Measurements from ENCODE around the gene COL9A1.

Gene COL9A1

GRCh38 chr6:70196531-70196930 is 106.4 kb downstream of the COL9A1 start:
- ATAC-seq, result no peak
- no peak for TF ChIP-seq ESRRG (CRISPR knock-in tag; IDR thresholded peaks at IDR 0.05)
- TF ChIP-seq, protein P1, sequence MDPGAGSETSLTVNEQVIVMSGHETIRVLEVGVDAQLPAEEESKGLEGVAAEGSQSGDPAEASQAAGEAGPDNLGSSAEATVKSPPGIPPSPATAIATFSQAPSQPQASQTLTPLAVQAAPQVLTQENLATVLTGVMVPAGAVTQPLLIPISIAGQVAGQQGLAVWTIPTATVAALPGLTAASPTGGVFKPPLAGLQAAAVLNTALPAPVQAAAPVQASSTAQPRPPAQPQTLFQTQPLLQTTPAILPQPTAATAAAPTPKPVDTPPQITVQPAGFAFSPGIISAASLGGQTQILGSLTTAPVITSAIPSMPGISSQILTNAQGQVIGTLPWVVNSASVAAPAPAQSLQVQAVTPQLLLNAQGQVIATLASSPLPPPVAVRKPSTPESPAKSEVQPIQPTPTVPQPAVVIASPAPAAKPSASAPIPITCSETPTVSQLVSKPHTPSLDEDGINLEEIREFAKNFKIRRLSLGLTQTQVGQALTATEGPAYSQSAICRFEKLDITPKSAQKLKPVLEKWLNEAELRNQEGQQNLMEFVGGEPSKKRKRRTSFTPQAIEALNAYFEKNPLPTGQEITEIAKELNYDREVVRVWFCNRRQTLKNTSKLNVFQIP (CRISPR knock-in tag; IDR thresholded peaks at IDR 0.05; ENCODE audit: borderline replicate concordance, low read depth), result no peak
- no peak for TF ChIP-seq ZFP3 (CRISPR knock-in tag; IDR thresholded peaks at IDR 0.05)
- no peak for TF ChIP-seq ZNF565 (CRISPR knock-in tag; conservative IDR thresholded peaks at IDR 0.05; ENCODE audit: low read depth)
- no peak for TF ChIP-seq PPARA (CRISPR knock-in tag; IDR thresholded peaks at IDR 0.05; ENCODE audit: borderline replicate concordance)
- no peak for TF ChIP-seq OSR1 (CRISPR knock-in tag; IDR thresholded peaks at IDR 0.05)
- TF ChIP-seq CREB5 (CRISPR knock-in tag; IDR thresholded peaks at IDR 0.05; ENCODE audit: low read depth), result no peak
- TF ChIP-seq ISL1 (CRISPR knock-in tag; IDR thresholded peaks at IDR 0.05), result no peak
- no peak for TF ChIP-seq ZNF70 (CRISPR knock-in tag; IDR thresholded peaks at IDR 0.05)
- no peak for TF ChIP-seq ZC3H10 (CRISPR knock-in tag; IDR thresholded peaks at IDR 0.05)
- TF ChIP-seq, protein P2, sequence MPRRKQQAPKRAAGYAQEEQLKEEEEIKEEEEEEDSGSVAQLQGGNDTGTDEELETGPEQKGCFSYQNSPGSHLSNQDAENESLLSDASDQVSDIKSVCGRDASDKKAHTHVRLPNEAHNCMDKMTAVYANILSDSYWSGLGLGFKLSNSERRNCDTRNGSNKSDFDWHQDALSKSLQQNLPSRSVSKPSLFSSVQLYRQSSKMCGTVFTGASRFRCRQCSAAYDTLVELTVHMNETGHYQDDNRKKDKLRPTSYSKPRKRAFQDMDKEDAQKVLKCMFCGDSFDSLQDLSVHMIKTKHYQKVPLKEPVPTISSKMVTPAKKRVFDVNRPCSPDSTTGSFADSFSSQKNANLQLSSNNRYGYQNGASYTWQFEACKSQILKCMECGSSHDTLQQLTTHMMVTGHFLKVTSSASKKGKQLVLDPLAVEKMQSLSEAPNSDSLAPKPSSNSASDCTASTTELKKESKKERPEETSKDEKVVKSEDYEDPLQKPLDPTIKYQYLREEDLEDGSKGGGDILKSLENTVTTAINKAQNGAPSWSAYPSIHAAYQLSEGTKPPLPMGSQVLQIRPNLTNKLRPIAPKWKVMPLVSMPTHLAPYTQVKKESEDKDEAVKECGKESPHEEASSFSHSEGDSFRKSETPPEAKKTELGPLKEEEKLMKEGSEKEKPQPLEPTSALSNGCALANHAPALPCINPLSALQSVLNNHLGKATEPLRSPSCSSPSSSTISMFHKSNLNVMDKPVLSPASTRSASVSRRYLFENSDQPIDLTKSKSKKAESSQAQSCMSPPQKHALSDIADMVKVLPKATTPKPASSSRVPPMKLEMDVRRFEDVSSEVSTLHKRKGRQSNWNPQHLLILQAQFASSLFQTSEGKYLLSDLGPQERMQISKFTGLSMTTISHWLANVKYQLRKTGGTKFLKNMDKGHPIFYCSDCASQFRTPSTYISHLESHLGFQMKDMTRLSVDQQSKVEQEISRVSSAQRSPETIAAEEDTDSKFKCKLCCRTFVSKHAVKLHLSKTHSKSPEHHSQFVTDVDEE (CRISPR knock-in tag; IDR thresholded peaks at IDR 0.05), result no peak
- TF ChIP-seq SNAI2 (CRISPR knock-in tag; IDR thresholded peaks at IDR 0.05), result no peak
- TF ChIP-seq GLIS3 (CRISPR knock-in tag; IDR thresholded peaks at IDR 0.05), result no peak
- TF ChIP-seq ZFP30 (CRISPR knock-in tag; IDR thresholded peaks at IDR 0.05), result no peak
- TF ChIP-seq ARNTL (CRISPR knock-in tag; IDR thresholded peaks at IDR 0.05; ENCODE audit: borderline replicate concordance, low read depth), result no peak
- no peak for TF ChIP-seq TOX (CRISPR knock-in tag; IDR thresholded peaks at IDR 0.05; ENCODE audit: borderline replicate concordance)
- TF ChIP-seq TCF4 (CRISPR knock-in tag; IDR thresholded peaks at IDR 0.05; ENCODE audit: borderline replicate concordance), result no peak

GRCh38 chr6:70194421-70194820 is 108.5 kb downstream of the COL9A1 start:
- TF ChIP-seq ARNTL (CRISPR knock-in tag; IDR thresholded peaks at IDR 0.05; ENCODE audit: borderline replicate concordance, low read depth) (no peak), ESRRG (CRISPR knock-in tag; IDR thresholded peaks at IDR 0.05) (no peak), PATZ1 (CRISPR knock-in tag; IDR thresholded peaks at IDR 0.05; ENCODE audit: borderline replicate concordance) (no peak), PPARA (CRISPR knock-in tag; IDR thresholded peaks at IDR 0.05; ENCODE audit: borderline replicate concordance) (no peak), ZNF8 (CRISPR knock-in tag; IDR thresholded peaks at IDR 0.05) (no peak), ZNF565 (CRISPR knock-in tag; conservative IDR thresholded peaks at IDR 0.05; ENCODE audit: low read depth) (no peak), CREB5 (CRISPR knock-in tag; IDR thresholded peaks at IDR 0.05; ENCODE audit: low read depth) (no peak), ISL1 (CRISPR knock-in tag; IDR thresholded peaks at IDR 0.05) (no peak), ZFP3 (CRISPR knock-in tag; IDR thresholded peaks at IDR 0.05) (no peak), RARB (CRISPR knock-in tag; IDR thresholded peaks at IDR 0.05) (no peak), ZC3H10 (CRISPR knock-in tag; IDR thresholded peaks at IDR 0.05) (no peak), ZNF70 (CRISPR knock-in tag; IDR thresholded peaks at IDR 0.05) (no peak), ZFP30 (CRISPR knock-in tag; IDR thresholded peaks at IDR 0.05) (no peak), OSR1 (CRISPR knock-in tag; IDR thresholded peaks at IDR 0.05) (no peak), TOX (CRISPR knock-in tag; IDR thresholded peaks at IDR 0.05; ENCODE audit: borderline replicate concordance) (no peak)
- TF ChIP-seq, protein P3, sequence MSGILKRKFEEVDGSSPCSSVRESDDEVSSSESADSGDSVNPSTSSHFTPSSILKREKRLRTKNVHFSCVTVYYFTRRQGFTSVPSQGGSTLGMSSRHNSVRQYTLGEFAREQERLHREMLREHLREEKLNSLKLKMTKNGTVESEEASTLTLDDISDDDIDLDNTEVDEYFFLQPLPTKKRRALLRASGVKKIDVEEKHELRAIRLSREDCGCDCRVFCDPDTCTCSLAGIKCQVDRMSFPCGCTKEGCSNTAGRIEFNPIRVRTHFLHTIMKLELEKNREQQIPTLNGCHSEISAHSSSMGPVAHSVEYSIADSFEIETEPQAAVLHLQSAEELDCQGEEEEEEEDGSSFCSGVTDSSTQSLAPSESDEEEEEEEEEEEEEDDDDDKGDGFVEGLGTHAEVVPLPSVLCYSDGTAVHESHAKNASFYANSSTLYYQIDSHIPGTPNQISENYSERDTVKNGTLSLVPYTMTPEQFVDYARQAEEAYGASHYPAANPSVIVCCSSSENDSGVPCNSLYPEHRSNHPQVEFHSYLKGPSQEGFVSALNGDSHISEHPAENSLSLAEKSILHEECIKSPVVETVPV (CRISPR knock-in tag; IDR thresholded peaks at IDR 0.05), result no peak
- TF ChIP-seq, protein P2 (CRISPR knock-in tag; IDR thresholded peaks at IDR 0.05), result no peak
- no peak for ATAC-seq
